HepG2 (cell line): ENCODE measurements around the gene FHDC1. TPM values are rescaled to one million over a fixed set of nuclear protein-coding genes. Genes with fewer than 3 reads are reported as not detected.

Experiments used
- ATAC-seq: fragments of 200-7000 bp; cut with Tn5 transposase; 3 replicates; pipeline ENCODE4 v1.9.1; 2020; ENCODE audit warnings: mild to moderate bottlenecking, moderate library complexity
- BruUV-seq: library from RNA; stranded (reverse); fragments of 400-500 nt; replicated peaks from 2 replicates; lab custom pipeline; 2021; lab: Mats Ljungman, UMichigan
- CTCF ChIA-PET: fragments of 300-600 bp; formaldehyde crosslinking; extraction: SDS; loops from one replicate; lab custom pipeline; 2021; ENCODE audit warnings: low total read pairs, inconsistent platforms, low intra/inter-chr PET ratio; lab: Yijun Ruan, JAX
- POLR2A ChIA-PET: fragments of 350-600 bp; sonication (Branson Sonifier 250); formaldehyde crosslinking; loops from one replicate; lab custom pipeline; 2020; ENCODE audit warnings: antibody characterized with exemption, inconsistent platforms; lab: Yijun Ruan, JAX
- DNase-seq: peaks from one replicate; pipeline ENCODE4 v3.0.0-alpha.2; 2015; ENCODE audit warnings: low spot score
- FAIRE-seq: peaks from 3 replicates; lab custom pipeline; 2011; peaks lifted over from hg19 to GRCh38; lab: Jason Lieb, UNC
- H2AFZ ChIP-seq: one replicate; pipeline ENCODE4 v1.6.1; 2011; ENCODE audit warnings: low read length, inconsistent platforms
- H3K27ac ChIP-seq: fragments of 300-600 bp; 3 replicates; pipeline ENCODE4 v1.8.0; 2011; ENCODE audit warnings: mixed run types, mild to moderate bottlenecking, mixed read lengths, low read length, inconsistent platforms; ENCODE audit not compliant: insufficient read depth; ENCODE audit errors: extremely low read length
- H3K27me3 ChIP-seq, 2 experiments: fragments of 200-600 bp in 1 of 2; 2 replicates in 1 of 2; 3 replicates in 1 of 2; pipeline versions ENCODE4 v1.6.0 to v1.8.0; 2011; ENCODE audit warnings: low read length in 2 of 2, mild to moderate bottlenecking in 2 of 2, moderate library complexity in 2 of 2, inconsistent platforms in 1 of 2; ENCODE audit not compliant: insufficient read depth in 2 of 2, control insufficient read depth in 1 of 2
- H3K36me3 ChIP-seq, 2 experiments: fragments of 200-600 bp in 1 of 2; replicated peaks in 1 of 2; 2 replicates in 1 of 2; 3 replicates in 1 of 2; pipeline versions ENCODE4 v1.5.1 to v1.8.0; 2011; ENCODE audit warnings: low read length in 2 of 2, inconsistent platforms in 1 of 2; ENCODE audit not compliant: insufficient read depth in 2 of 2, control insufficient read depth in 1 of 2
- H3K4me1 ChIP-seq: 2 replicates; pipeline ENCODE4 v1.5.1; 2012; ENCODE audit warnings: low read length, inconsistent platforms; ENCODE audit not compliant: insufficient read depth
- H3K4me2 ChIP-seq: 2 replicates; pipeline ENCODE4 v1.6.0; 2011; ENCODE audit warnings: low read depth, low read length, inconsistent platforms
- H3K4me3 ChIP-seq, 3 experiments: fragments of 200-600 bp in 1 of 3; sonication (generic), shearing (Covaris generic) in 1 of 3; replicated peaks in 1 of 3; 2 replicates each; pipeline ENCODE4 v1.5.1; 2011 to 2016; ENCODE audit warnings: low read length in 3 of 3, inconsistent platforms in 2 of 3, low read depth in 2 of 3, mild to moderate bottlenecking in 2 of 3, control low read depth in 1 of 3, mixed read lengths in 1 of 3; ENCODE audit not compliant: insufficient read depth in 1 of 3
- H3K79me2 ChIP-seq: one replicate; pipeline ENCODE4 v1.6.1; 2011; ENCODE audit warnings: low read length, inconsistent platforms; ENCODE audit not compliant: insufficient read depth
- H3K9ac ChIP-seq: 2 replicates; pipeline ENCODE4 v1.6.0; 2011; ENCODE audit warnings: mild to moderate bottlenecking, low read depth, low read length, inconsistent platforms; ENCODE audit not compliant: insufficient read depth
- H3K9me3 ChIP-seq: 2 replicates; pipeline ENCODE4 v1.5.1; 2012; ENCODE audit warnings: mild to moderate bottlenecking, low read length
- H4K20me1 ChIP-seq: 2 replicates; pipeline ENCODE4 v1.6.0; 2011; ENCODE audit warnings: inconsistent platforms, mild to moderate bottlenecking, low read length, moderate library complexity; ENCODE audit not compliant: insufficient read depth
- FOXK2 ChIP-seq: fragments of 450-650 bp; IDR thresholded peaks from 2 replicates; pipeline ENCODE4 v1.6.1; 2016
- KLF9 ChIP-seq: IDR thresholded peaks from 2 replicates; pipeline ENCODE4 v1.6.1; 2016; ENCODE audit warnings: low read depth
- NFATC3 ChIP-seq: sonication (generic); formaldehyde crosslinking; IDR thresholded peaks from 2 replicates; pipeline ENCODE4 v1.5.1; 2020; ENCODE audit warnings: mild to moderate bottlenecking, missing genetic modification reagents
- PRPF4 ChIP-seq: fragments of 200-400 bp; formaldehyde crosslinking; IDR thresholded peaks from 2 replicates; pipeline ENCODE4 v1.6.1; 2016; ENCODE audit warnings: low read length, low read depth; ENCODE audit not compliant: poor library complexity, severe bottlenecking
- USF2 ChIP-seq, 2 experiments: sonication (generic) in 1 of 2; formaldehyde crosslinking in 1 of 2; IDR thresholded peaks; 2 replicates each; pipeline versions ENCODE4 v1.5.1 to v1.6.1; 2011 to 2020; ENCODE audit warnings: borderline replicate concordance in 1 of 2, low read depth in 1 of 2, low read length in 1 of 2, mild to moderate bottlenecking in 1 of 2, missing genetic modification reagents in 1 of 2, moderate library complexity in 1 of 2
- ZBTB38 ChIP-seq: sonication (generic); formaldehyde crosslinking; IDR thresholded peaks from 2 replicates; pipeline ENCODE4 v1.5.1; 2020; ENCODE audit warnings: mild to moderate bottlenecking, missing genetic modification reagents
- ZBTB7A ChIP-seq: sonication (generic); formaldehyde crosslinking; IDR thresholded peaks from 2 replicates; pipeline ENCODE4 v1.8.0; 2022; ENCODE audit warnings: mild to moderate bottlenecking, missing genetic modification reagents
- ZSCAN20 ChIP-seq: sonication (generic); formaldehyde crosslinking; IDR thresholded peaks from 2 replicates; pipeline ENCODE4 v1.4.0; 2020; ENCODE audit warnings: missing genetic modification reagents, mild to moderate bottlenecking, borderline replicate concordance
- WGBS: methylation state at CpG from one replicate; pipeline ENCODE4 v1.1.6; 2017; ENCODE audit warnings: low lambda C conversion rate; 5-methylcytosine and 5-hydroxymethylcytosine counted together
- in situ Hi-C: cut with HindIII; loops from 2 replicates; pipeline ENCODE4 v1.10.0; 2017; ENCODE audit warnings: low pct_unique_long_range_greater_than_20kb; ENCODE audit not compliant: extremely low pct_ligation_motif_present
- intact Hi-C: fragments of 100-400 bp; cut with micrococcal nuclease; formaldehyde crosslinking; loops from one replicate; pipeline ENCODE4 v1.10.0; 2022; ENCODE audit not compliant: unreplicated experiment
- polyA plus RNA-seq, 8 experiments: library from polyadenylated mRNA; depleted of rRNA in 3 of 8; stranded (reverse) in 7 of 8; unstranded in 1 of 8; fragments of >200 nt; fragmentation: Illumina TruSeq in 4 of 8; extraction: Trizol in 4 of 8; gene quantifications; 2 replicates each; pipeline versions ENCODE4 v1.2.1 to v1.2.3, GENCODE V29; 2011 to 2016; ENCODE audit warnings: low read depth in 4 of 8, missing spikeins in 1 of 8, mixed read lengths in 1 of 8; ENCODE audit not compliant: insufficient read depth in 1 of 8
- total RNA-seq, 5 experiments: library from RNA; depleted of rRNA; stranded (reverse); fragments of >200 nt; fragmentation: Illumina TruSeq; extraction: Trizol; gene quantifications; 2 replicates each; pipeline ENCODE4 v1.2.3, GENCODE V29; 2016; ENCODE audit warnings: low read depth in 1 of 5

The FHDC1 gene
- total and polyA plus RNA-seq, 2 of the 13 experiments (the other 11 are each of a cell fraction or from before 2014, with no cell fraction given), result 0.07 to 0.15 TPM

- intact Hi-C loops, result no loop called here
- H3K27ac ChIP-seq, result no peak overlapping the region
- no peaks in the 10 kb centered on the region; a peak in 1 of 5 replicates for H3K27me3 ChIP-seq
- H3K9ac ChIP-seq, result no peak overlapping the region
- no peak for FAIRE-seq
- 62% methylated on average over 3 of the region's 3 CpGs for WGBS
- no peaks in the 10 kb centered on the region for H4K20me1 ChIP-seq
- H2AFZ ChIP-seq, result no peak overlapping the region
- peaks cover 8% of the 10 kb centered on the region; the same call in 1 of the 2 replicates for H3K4me1 ChIP-seq
- no peak for DNase-seq
- no peak for TF ChIP-seq ZSCAN20 (CRISPR knock-in tag)
- no peak for TF ChIP-seq NFATC3 (CRISPR knock-in tag)
- no peak for TF ChIP-seq ZBTB38 (CRISPR knock-in tag)
- TF ChIP-seq USF2 (IDR thresholded peaks at IDR 0.05; ENCODE audit: low read depth, low read length), result no peak
- no peak for TF ChIP-seq USF2 (CRISPR knock-in tag; IDR thresholded peaks at IDR 0.05; ENCODE audit: borderline replicate concordance)
- no peak for TF ChIP-seq PRPF4
- TF ChIP-seq ZBTB7A (CRISPR knock-in tag), result no peak
- TF ChIP-seq KLF9 (CRISPR knock-in tag), result no peak
- no peak for TF ChIP-seq FOXK2
- TF ChIP-seq, all 625 proteins: peak for 0
- Histone ChIP-seq H3K4me3 (no peak overlapping the region), H3K9me3 (no peaks in the 10 kb centered on the region), H3K79me2 (no peaks in the 10 kb centered on the region), H3K4me2 (no peak overlapping the region), H3K36me3 (no peaks in the 10 kb centered on the region)
- no TSS peak for BruUV-seq
- CTCF ChIA-PET, result no interaction called here
- POLR2A ChIA-PET, result no interaction called here
- in situ Hi-C loops, result no loop called here
- no peak for ATAC-seq
Observed at GRCh38 chr4:152967907-152968306, 31.8 kb downstream of the FHDC1 start.
